HepG2 (cell line): ENCODE data around the gene TNP1. TPM values are rescaled to one million over a fixed set of nuclear protein-coding genes. Genes with fewer than 3 reads are reported as not detected.

ENCODE experiments used
- ATAC-seq: fragments of 200-7000 bp; cut with Tn5 transposase; 3 replicates; pipeline ENCODE4 v1.9.1; 2020; ENCODE audit warnings: mild to moderate bottlenecking, moderate library complexity
- BruUV-seq: library from RNA; stranded (reverse); fragments of 400-500 nt; replicated peaks from 2 replicates; lab custom pipeline; 2021; lab: Mats Ljungman, UMichigan
- CTCF ChIA-PET: fragments of 300-600 bp; formaldehyde crosslinking; extraction: SDS; loops from one replicate; lab custom pipeline; 2021; ENCODE audit warnings: low total read pairs, inconsistent platforms, low intra/inter-chr PET ratio; lab: Yijun Ruan, JAX
- POLR2A ChIA-PET: fragments of 350-600 bp; sonication (Branson Sonifier 250); formaldehyde crosslinking; loops from one replicate; lab custom pipeline; 2020; ENCODE audit warnings: antibody characterized with exemption, inconsistent platforms; lab: Yijun Ruan, JAX
- DNase-seq: peaks from one replicate; pipeline ENCODE4 v3.0.0-alpha.2; 2015; ENCODE audit warnings: low spot score
- FAIRE-seq: peaks from 3 replicates; lab custom pipeline; 2011; peaks lifted over from hg19 to GRCh38; lab: Jason Lieb, UNC
- H2AFZ ChIP-seq: one replicate; pipeline ENCODE4 v1.6.1; 2011; ENCODE audit warnings: low read length, inconsistent platforms
- H3K27ac ChIP-seq: fragments of 300-600 bp; 3 replicates; pipeline ENCODE4 v1.8.0; 2011; ENCODE audit warnings: mixed run types, mild to moderate bottlenecking, mixed read lengths, low read length, inconsistent platforms; ENCODE audit not compliant: insufficient read depth; ENCODE audit errors: extremely low read length
- H3K27me3 ChIP-seq, 2 experiments: fragments of 200-600 bp in 1 of 2; 2 replicates in 1 of 2; 3 replicates in 1 of 2; pipeline versions ENCODE4 v1.6.0 to v1.8.0; 2011; ENCODE audit warnings: low read length in 2 of 2, mild to moderate bottlenecking in 2 of 2, moderate library complexity in 2 of 2, inconsistent platforms in 1 of 2; ENCODE audit not compliant: insufficient read depth in 2 of 2, control insufficient read depth in 1 of 2
- H3K36me3 ChIP-seq, 2 experiments: fragments of 200-600 bp in 1 of 2; replicated peaks in 1 of 2; 2 replicates in 1 of 2; 3 replicates in 1 of 2; pipeline versions ENCODE4 v1.5.1 to v1.8.0; 2011; ENCODE audit warnings: low read length in 2 of 2, inconsistent platforms in 1 of 2; ENCODE audit not compliant: insufficient read depth in 2 of 2, control insufficient read depth in 1 of 2
- H3K4me1 ChIP-seq: 2 replicates; pipeline ENCODE4 v1.5.1; 2012; ENCODE audit warnings: low read length, inconsistent platforms; ENCODE audit not compliant: insufficient read depth
- H3K4me2 ChIP-seq: 2 replicates; pipeline ENCODE4 v1.6.0; 2011; ENCODE audit warnings: low read depth, low read length, inconsistent platforms
- H3K4me3 ChIP-seq, 3 experiments: fragments of 200-600 bp in 1 of 3; sonication (generic), shearing (Covaris generic) in 1 of 3; replicated peaks in 1 of 3; 2 replicates each; pipeline ENCODE4 v1.5.1; 2011 to 2016; ENCODE audit warnings: low read length in 3 of 3, inconsistent platforms in 2 of 3, low read depth in 2 of 3, mild to moderate bottlenecking in 2 of 3, control low read depth in 1 of 3, mixed read lengths in 1 of 3; ENCODE audit not compliant: insufficient read depth in 1 of 3
- H3K79me2 ChIP-seq: one replicate; pipeline ENCODE4 v1.6.1; 2011; ENCODE audit warnings: low read length, inconsistent platforms; ENCODE audit not compliant: insufficient read depth
- H3K9ac ChIP-seq: 2 replicates; pipeline ENCODE4 v1.6.0; 2011; ENCODE audit warnings: mild to moderate bottlenecking, low read depth, low read length, inconsistent platforms; ENCODE audit not compliant: insufficient read depth
- H3K9me3 ChIP-seq: 2 replicates; pipeline ENCODE4 v1.5.1; 2012; ENCODE audit warnings: mild to moderate bottlenecking, low read length
- H4K20me1 ChIP-seq: 2 replicates; pipeline ENCODE4 v1.6.0; 2011; ENCODE audit warnings: inconsistent platforms, mild to moderate bottlenecking, low read length, moderate library complexity; ENCODE audit not compliant: insufficient read depth
- DMAP1 ChIP-seq: IDR thresholded peaks from 2 replicates; pipeline ENCODE4 v1.6.1; 2016
- ETV5 ChIP-seq: IDR thresholded peaks from 2 replicates; pipeline ENCODE4 v1.6.1; 2018; ENCODE audit warnings: missing biosample characterization, missing genetic modification reagents, inconsistent platforms, borderline replicate concordance
- NONO ChIP-seq, 2 experiments: fragments of 450-650 bp in 1 of 2; sonication (generic) in 1 of 2; formaldehyde crosslinking in 1 of 2; IDR thresholded peaks in 1 of 2; conservative IDR thresholded peaks in 1 of 2; 2 replicates each; pipeline versions ENCODE4 v1.6.1 to v1.8.0; 2017 to 2022; ENCODE audit warnings: mild to moderate bottlenecking in 1 of 2, missing genetic modification reagents in 1 of 2, moderate library complexity in 1 of 2
- TBP ChIP-seq: sonication (generic); formaldehyde crosslinking; IDR thresholded peaks from 2 replicates; pipeline ENCODE4 v1.5.0; 2020; ENCODE audit warnings: missing genetic modification reagents
- ZBTB40 ChIP-seq, 2 experiments: fragments of 450-650 bp in 1 of 2; sonication (generic) in 1 of 2; formaldehyde crosslinking in 1 of 2; IDR thresholded peaks; 2 replicates each; pipeline versions ENCODE4 v1.6.1 to v1.8.0; 2016 to 2022; ENCODE audit warnings: antibody characterized with exemption in 1 of 2, mild to moderate bottlenecking in 1 of 2, missing genetic modification reagents in 1 of 2
- ZNF143 ChIP-seq: sonication (generic); formaldehyde crosslinking; IDR thresholded peaks from 2 replicates; pipeline ENCODE4 v1.4.0; 2020; ENCODE audit warnings: missing genetic modification reagents
- ZNF530 ChIP-seq: sonication (generic); formaldehyde crosslinking; IDR thresholded peaks from 2 replicates; pipeline ENCODE4 v1.5.0; 2020; ENCODE audit warnings: low read depth, mild to moderate bottlenecking, missing genetic modification reagents
- WGBS: methylation state at CpG from one replicate; pipeline ENCODE4 v1.1.6; 2017; ENCODE audit warnings: low lambda C conversion rate; 5-methylcytosine and 5-hydroxymethylcytosine counted together
- in situ Hi-C: cut with HindIII; loops from 2 replicates; pipeline ENCODE4 v1.10.0; 2017; ENCODE audit warnings: low pct_unique_long_range_greater_than_20kb; ENCODE audit not compliant: extremely low pct_ligation_motif_present
- intact Hi-C: fragments of 100-400 bp; cut with micrococcal nuclease; formaldehyde crosslinking; loops from one replicate; pipeline ENCODE4 v1.10.0; 2022; ENCODE audit not compliant: unreplicated experiment
- polyA plus RNA-seq, 8 experiments: library from polyadenylated mRNA; depleted of rRNA in 3 of 8; stranded (reverse) in 7 of 8; unstranded in 1 of 8; fragments of >200 nt; fragmentation: Illumina TruSeq in 4 of 8; extraction: Trizol in 4 of 8; gene quantifications; 2 replicates each; pipeline versions ENCODE4 v1.2.1 to v1.2.3, GENCODE V29; 2011 to 2016; ENCODE audit warnings: low read depth in 4 of 8, missing spikeins in 1 of 8, mixed read lengths in 1 of 8; ENCODE audit not compliant: insufficient read depth in 1 of 8
- total RNA-seq, 5 experiments: library from RNA; depleted of rRNA; stranded (reverse); fragments of >200 nt; fragmentation: Illumina TruSeq; extraction: Trizol; gene quantifications; 2 replicates each; pipeline ENCODE4 v1.2.3, GENCODE V29; 2016; ENCODE audit warnings: low read depth in 1 of 5

Gene TNP1
- total and polyA plus RNA-seq, 2 of the 13 experiments (the other 11 are each of a cell fraction or from before 2014, with no cell fraction given) = not detected

DNA sequence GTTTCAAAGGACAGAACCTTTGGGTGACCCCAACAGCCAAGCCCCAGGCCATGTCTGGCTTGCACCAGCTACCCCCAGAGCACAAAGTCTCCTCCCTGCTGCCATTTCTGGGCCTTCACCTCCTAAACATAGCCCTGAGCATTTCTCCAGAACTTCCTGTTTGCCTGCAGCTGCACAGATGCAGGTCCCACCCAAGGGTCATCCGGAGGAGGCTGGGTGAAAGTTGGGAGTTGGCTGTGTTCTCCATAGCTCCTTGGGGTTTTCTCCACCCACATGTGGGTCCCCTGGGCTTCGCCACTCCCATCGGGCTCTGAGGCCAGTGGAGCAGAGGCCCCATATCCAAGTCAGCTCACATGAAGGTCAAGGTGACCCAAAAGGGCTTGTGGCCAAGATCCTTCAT is 4.3 kb downstream of the TNP1 start (continued):
- no peak for TF ChIP-seq ZBTB40 (IDR thresholded peaks at IDR 0.05)
- no peak for TF ChIP-seq ZBTB40 (CRISPR knock-in tag; IDR thresholded peaks at IDR 0.05)
- no peak for TF ChIP-seq ZNF530 (CRISPR knock-in tag)
- TF ChIP-seq, all 625 proteins: peak for 0

DNA sequence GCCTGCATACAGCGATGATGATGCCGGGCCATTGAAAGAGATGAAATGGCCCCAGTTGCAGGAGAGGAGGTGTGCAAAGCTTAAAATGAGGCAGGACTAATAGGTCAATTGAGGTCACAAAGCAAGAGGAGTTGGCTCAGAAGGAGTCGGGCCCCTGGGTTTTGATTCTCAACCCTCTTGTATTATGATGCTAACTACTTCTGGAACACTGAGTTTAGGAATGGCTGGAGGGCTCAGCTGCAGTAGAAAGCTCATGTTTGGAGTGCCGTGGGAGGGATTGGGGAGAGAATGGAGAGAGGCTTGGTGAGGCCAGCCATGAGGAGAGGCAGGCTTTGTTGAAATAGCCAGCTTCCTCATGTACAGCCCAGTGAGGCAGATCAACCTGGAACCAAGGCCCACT is 4.8 kb downstream of the TNP1 start:
- peaks cover 35% of the 10 kb centered on the region for H3K4me1 ChIP-seq
- H3K9me3 ChIP-seq = no peaks in the 10 kb centered on the region
- ChIA-PET POLR2A (no interaction called here), CTCF (no interaction called here)
- H3K79me2 ChIP-seq = no peaks in the 10 kb centered on the region
- TF ChIP-seq NONO (IDR thresholded peaks at IDR 0.05) (no peak), NONO (CRISPR knock-in tag; conservative IDR thresholded peaks at IDR 0.05) (no peak), TBP (CRISPR knock-in tag) (no peak), ETV5 (CRISPR knock-in tag) (no peak), ZNF143 (CRISPR knock-in tag) (no peak), DMAP1 (CRISPR knock-in tag) (no peak)
- no peak for ATAC-seq
- H2AFZ ChIP-seq = no peak overlapping the region
- WGBS = 71% methylated on average over 4 of the region's 4 CpGs
- H3K9ac ChIP-seq = no peak overlapping the region
- H3K36me3 ChIP-seq = no peaks in the 10 kb centered on the region
- H3K27ac ChIP-seq = no peak overlapping the region
- H4K20me1 ChIP-seq = no peaks in the 10 kb centered on the region
- intact Hi-C loops = no loop called here
- DNase-seq = no peak
- in situ Hi-C loops = no loop called here
- FAIRE-seq = no peak
- no peak overlapping the region for H3K4me2 ChIP-seq
- no TSS peak for BruUV-seq
- H3K27me3 ChIP-seq = peaks cover 1 to 2% of the 10 kb centered on the region in 2 experiments; a peak in 2 of 5 replicates
- no peak overlapping the region for H3K4me3 ChIP-seq
